Ureter (tissue), 1 donor: Measurements from ENCODE around the gene TCAP. TPM values are rescaled to one million over a fixed set of nuclear protein-coding genes. Genes with fewer than 3 reads are reported as not detected.
A peak's percentile ranks its signal among the peaks of the same experiment; 100 is the strongest.

Experiments
- DNase-seq: peaks from one replicate; pipeline ENCODE4 v3.0.0-alpha.2; 2020; ENCODE audit warnings: low spot score
- total RNA-seq: library from RNA; stranded (reverse); gene quantifications from one replicate; pipeline ENCODE4 v1.2.4, GENCODE V29; 2023
- donor health status: DM: yes; HTN: yes; CAD: no.

The TCAP gene
- total RNA-seq, result 0.81 TPM

- DNase-seq, result no peak
Measured at GRCh38 chr17:39664581-39665561, at the start of gene TCAP. TSS of gene TCAP (plus strand) at chr17:39665349. CDS start at chr17:39665360, 11 bp downstream.

GRCh38 chr17:39615434-39615833 lies 49.7 kb upstream of the TCAP start:
- DNase-seq, result no peak

GRCh38 chr17:39617100-39617445 lies 48.1 kb upstream of the TCAP start:
- no peak for DNase-seq

- DNase-seq, result peak; percentile 69
Measured at GRCh38 chr17:39617446-39618245, 47.5 kb upstream of the TCAP start.

- DNase-seq, result no peak
Measured at GRCh38 chr17:39618246-39618913, 46.8 kb upstream of the TCAP start.

- no peak for DNase-seq
Measured at GRCh38 chr17:39618956-39619785, 46.0 kb upstream of the TCAP start.

- DNase-seq, result no peak
Measured at GRCh38 chr17:39619786-39620101, 45.4 kb upstream of the TCAP start.

- peak; percentile 91 for DNase-seq
Measured at GRCh38 chr17:39621523-39622379, 43.4 kb upstream of the TCAP start.

- no peak for DNase-seq
Measured at GRCh38 chr17:39622380-39623006, 42.7 kb upstream of the TCAP start.

GRCh38 chr17:39623356-39623950 lies 41.7 kb upstream of the TCAP start:
- peak; percentile 88 for DNase-seq

- no peak for DNase-seq
Measured at GRCh38 chr17:39624313-39624712, 40.8 kb upstream of the TCAP start.

- DNase-seq, result no peak
Measured at GRCh38 chr17:39625198-39625785, 39.9 kb upstream of the TCAP start.

GRCh38 chr17:39626171-39627046 lies 38.7 kb upstream of the TCAP start, which contains the start of gene PPP1R1B:
TSS of gene PPP1R1B (plus strand) at chr17:39626952. CDS start at chr17:39627393, 441 bp downstream.
- peak; percentile 60 for DNase-seq

- no peak for DNase-seq
Measured at GRCh38 chr17:39627047-39627711, 38.0 kb upstream of the TCAP start.

- DNase-seq, result no peak
Measured at GRCh38 chr17:39627712-39628516, 37.2 kb upstream of the TCAP start.

- no peak for DNase-seq
Measured at GRCh38 chr17:39628655-39629493, 36.3 kb upstream of the TCAP start.
